SJCRH30 (cell line): ENCODE data around the gene SGCE. TPM values are rescaled to one million over a fixed set of nuclear protein-coding genes. Genes with fewer than 3 reads are reported as not detected.
"Not testable (repeated sequence)": the region's sequence is repeated elsewhere in the genome, so short reads cannot be mapped to it uniquely, and the experiment has no call there.

Experiments used
- DNase-seq, 2 experiments: peaks; one replicate each; pipeline ENCODE4 v3.0.0-alpha.2; 2015 to 2020
- H3K27ac ChIP-seq: fragments of 250-450 bp; sonication (Bioruptor Pico); 2 replicates; pipeline ENCODE4 v1.5.1; 2020; ENCODE audit warnings: mild to moderate bottlenecking, moderate library complexity
- H3K27me3 ChIP-seq: fragments of 250-450 bp; sonication (Bioruptor Pico); 2 replicates; pipeline ENCODE4 v1.5.1; 2020; ENCODE audit warnings: mild to moderate bottlenecking, moderate library complexity
- H3K36me3 ChIP-seq: fragments of 250-450 bp; sonication (Bioruptor Pico); 2 replicates; pipeline ENCODE4 v1.5.1; 2020; ENCODE audit warnings: mild to moderate bottlenecking, moderate library complexity
- H3K4me1 ChIP-seq: fragments of 250-450 bp; sonication (Bioruptor Pico); 2 replicates; pipeline ENCODE4 v1.5.1; 2020; ENCODE audit warnings: mild to moderate bottlenecking, moderate library complexity
- H3K4me3 ChIP-seq: fragments of 250-450 bp; sonication (Bioruptor Pico); 2 replicates; pipeline ENCODE4 v1.5.1; 2020; ENCODE audit warnings: mild to moderate bottlenecking, moderate library complexity
- H3K9me3 ChIP-seq: fragments of 250-450 bp; sonication (Bioruptor Pico); replicated peaks from 2 replicates; pipeline ENCODE4 v1.5.1; 2020; ENCODE audit warnings: mild to moderate bottlenecking, moderate library complexity
- total RNA-seq: library from RNA; depleted of rRNA; stranded (reverse); fragments of >200 nt; shearing (Covaris generic); gene quantifications from 2 replicates; pipeline ENCODE4 v1.2.3, GENCODE V29; 2014; rRNA removed

SGCE gene, protein sequence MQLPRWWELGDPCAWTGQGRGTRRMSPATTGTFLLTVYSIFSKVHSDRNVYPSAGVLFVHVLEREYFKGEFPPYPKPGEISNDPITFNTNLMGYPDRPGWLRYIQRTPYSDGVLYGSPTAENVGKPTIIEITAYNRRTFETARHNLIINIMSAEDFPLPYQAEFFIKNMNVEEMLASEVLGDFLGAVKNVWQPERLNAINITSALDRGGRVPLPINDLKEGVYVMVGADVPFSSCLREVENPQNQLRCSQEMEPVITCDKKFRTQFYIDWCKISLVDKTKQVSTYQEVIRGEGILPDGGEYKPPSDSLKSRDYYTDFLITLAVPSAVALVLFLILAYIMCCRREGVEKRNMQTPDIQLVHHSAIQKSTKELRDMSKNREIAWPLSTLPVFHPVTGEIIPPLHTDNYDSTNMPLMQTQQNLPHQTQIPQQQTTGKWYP
- total RNA-seq: 52.5 and 55.2 TPM in 2 replicates

DNA sequence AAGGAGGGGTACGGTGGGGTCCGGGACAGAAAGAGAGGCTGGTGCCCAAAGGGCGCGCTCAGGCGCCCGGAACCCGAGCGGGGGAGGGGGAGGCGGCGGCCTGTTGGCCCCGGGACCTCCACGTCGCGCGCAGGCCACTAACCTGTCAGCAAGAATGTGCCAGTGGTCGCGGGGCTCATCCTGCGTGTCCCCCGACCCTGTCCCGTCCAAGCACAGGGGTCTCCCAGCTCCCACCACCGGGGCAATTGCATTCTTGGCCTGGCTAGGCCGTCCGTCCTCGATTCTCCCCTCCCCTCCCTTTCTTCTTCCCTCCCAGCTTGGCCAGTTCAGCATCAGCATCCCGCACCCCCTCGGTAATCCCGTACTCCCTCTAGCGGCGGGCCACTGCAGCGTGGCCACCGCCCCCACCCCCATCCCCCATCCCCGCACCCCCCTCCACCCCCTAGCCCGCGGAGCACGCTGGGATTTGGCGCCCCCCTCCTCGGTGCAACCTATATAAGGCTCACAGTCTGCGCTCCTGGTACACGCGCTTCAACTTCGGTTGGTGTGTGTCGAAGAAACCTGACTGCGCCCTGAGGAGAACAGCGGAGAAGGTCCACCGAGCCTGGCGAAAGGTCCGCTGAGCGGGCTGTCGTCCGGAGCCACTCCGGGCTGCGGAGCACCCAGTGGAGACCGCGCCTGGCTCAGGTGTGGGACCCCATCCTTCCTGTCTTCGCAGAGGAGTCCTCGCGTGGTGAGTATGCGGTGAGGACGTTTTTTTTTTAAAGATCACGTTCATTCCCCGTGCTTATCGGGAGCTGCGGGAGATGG, at the start of gene SGCE:
SGCE (minus strand) TSS at position 286 of the 810 bp plus-strand sequence; CDS start at position 251, 35 bp downstream.
- Histone ChIP-seq H3K27me3 (no peaks in the 10 kb centered on the region), H3K27ac (peak within 1 kb of the TSS; percentile 99), H3K36me3 (no peaks in the 10 kb centered on the region; the same call in 1 of the 2 replicates), H3K4me1 (peaks cover 9% of the 10 kb centered on the region), H3K4me3 (peak within 1 kb of the TSS; percentile 89), H3K9me3 (no peaks in the 10 kb centered on the region)
- peak; percentile 86 for DNase-seq

GRCh38 chr7:94705155-94706021, 49.5 kb upstream of the SGCE start:
- H3K4me3 ChIP-seq, DNase-seq, H3K9me3 ChIP-seq, H3K27me3 ChIP-seq, H3K27ac ChIP-seq, H3K36me3 ChIP-seq: not testable (repeated sequence)
- H3K4me1 ChIP-seq: peaks cover 31% of the 10 kb centered on the region

DNA sequence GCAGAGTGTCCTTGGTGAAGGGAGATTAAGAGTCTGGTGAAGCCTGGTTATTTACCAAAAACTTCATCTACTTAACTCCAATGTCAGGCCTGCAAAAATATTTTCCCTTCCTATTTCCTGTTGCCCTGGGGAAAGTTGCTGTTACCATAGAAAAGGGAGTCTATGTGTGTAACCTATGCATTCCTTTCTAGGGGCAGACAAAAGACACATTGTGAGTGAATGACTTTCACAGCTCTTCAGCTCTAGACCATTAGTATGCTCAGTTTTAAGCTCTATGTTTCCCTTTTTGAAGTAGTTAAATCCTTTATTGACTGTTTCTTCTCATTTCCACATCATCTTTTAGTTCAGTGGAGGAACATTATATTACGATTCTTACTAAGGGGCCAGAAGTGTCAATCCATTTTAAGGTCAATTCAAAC, 45.6 kb upstream of the SGCE start:
- Histone ChIP-seq H3K4me1 (peaks cover 46% of the 10 kb centered on the region), H3K27me3 (no peaks in the 10 kb centered on the region), H3K36me3 (no peaks in the 10 kb centered on the region), H3K27ac (peak overlapping the region; percentile 77), H3K9me3 (peaks cover 9% of the 10 kb centered on the region; the same call in 1 of the 2 replicates), H3K4me3 (no peak overlapping the region)
- DNase-seq: peak; percentile 57 to 88

DNA sequence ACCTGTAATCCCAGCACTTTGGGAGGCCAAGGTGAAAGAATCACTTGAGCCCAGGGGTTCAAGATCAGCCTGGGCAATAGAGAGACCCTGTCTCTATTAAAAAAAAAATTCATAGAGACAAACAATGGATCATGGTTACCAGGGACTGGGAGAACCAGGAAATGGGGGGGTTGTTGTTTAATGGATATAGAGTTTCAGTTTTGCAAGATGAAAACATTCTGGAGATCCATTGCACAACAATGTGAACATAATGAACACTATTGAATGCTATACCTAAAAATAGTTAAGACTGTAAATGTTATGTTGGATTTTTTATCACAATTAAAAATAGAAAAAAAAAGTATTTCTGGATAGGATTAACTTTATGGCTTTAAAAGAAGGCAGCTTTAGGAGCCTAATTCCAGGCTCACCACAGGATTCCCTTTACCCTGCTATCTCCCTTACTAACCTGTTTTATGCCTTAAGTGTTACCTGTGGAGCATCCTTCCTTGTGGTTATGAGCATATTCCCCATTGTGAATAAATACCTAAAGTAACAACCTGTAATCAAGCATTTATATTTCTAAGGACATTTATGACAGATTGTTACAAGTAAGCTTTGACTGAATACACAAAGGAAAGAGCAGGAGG, 45.1 kb upstream of the SGCE start:
- H3K4me1 ChIP-seq: peaks cover 51% of the 10 kb centered on the region
- DNase-seq: no peak
- H3K27ac ChIP-seq: peak overlapping the region; percentile 77
- peaks cover 9% of the 10 kb centered on the region; the same call in 1 of the 2 replicates for H3K9me3 ChIP-seq
- no peak overlapping the region for H3K4me3 ChIP-seq
- no peaks in the 10 kb centered on the region for H3K27me3 ChIP-seq
- no peaks in the 10 kb centered on the region for H3K36me3 ChIP-seq

GRCh38 chr7:94698275-94698674, 42.3 kb upstream of the SGCE start:
- Histone ChIP-seq H3K27ac (peak overlapping the region; percentile 99), H3K4me1 (peaks cover 53% of the 10 kb centered on the region), H3K9me3 (peaks cover 9% of the 10 kb centered on the region; the same call in 1 of the 2 replicates), H3K27me3 (no peaks in the 10 kb centered on the region), H3K36me3 (no peaks in the 10 kb centered on the region), H3K4me3 (peak overlapping the region; percentile 2; the same call in 1 of the 2 replicates)
- DNase-seq: peak; percentile 46 to 90

DNA sequence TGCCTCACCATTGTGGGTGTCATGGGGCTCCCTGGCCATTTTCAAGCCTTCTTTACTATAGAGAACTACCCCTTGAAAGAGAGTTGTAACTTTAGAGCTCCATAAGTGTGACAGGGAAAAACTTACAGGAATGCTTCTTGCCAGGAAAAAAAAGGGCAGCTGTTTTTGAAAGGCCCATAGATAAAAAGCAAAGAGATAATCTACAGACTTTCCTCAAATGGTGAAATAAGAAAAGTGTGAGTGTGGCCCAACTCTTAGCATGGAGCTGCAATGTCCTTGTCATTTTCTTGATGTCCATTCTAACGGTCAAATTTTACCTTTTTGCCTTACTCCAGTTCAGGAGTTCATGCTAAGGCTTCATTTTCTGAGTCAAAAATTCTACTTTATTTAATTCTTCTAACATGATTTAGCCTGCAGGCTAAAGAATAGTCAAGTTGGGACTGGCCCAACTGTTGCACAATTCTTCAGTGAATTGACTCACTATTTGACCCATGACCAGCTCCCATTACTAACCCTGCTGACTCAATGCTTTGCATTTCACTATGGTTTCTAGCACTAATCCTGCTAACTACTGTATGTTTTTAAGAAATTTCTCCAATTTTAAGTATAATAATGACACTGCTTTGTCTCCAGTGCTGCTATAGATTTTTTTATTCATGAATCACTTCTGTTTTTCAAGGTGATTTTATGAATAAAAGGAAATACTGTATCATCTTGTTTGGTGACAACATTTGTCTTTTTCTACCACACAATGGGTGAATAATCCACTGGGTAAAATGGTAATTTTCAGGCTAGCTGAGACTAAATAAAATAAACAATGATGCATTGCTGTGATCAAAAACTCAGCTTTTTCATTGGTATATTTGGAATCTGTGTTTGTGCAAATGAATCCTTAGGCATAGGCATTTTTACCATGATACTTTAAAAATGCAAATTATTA, 41.4 kb upstream of the SGCE start:
- Histone ChIP-seq H3K4me3 (no peak overlapping the region; the same call in 1 of the 2 replicates), H3K36me3 (no peaks in the 10 kb centered on the region), H3K27ac (peak overlapping the region; percentile 99), H3K27me3 (no peaks in the 10 kb centered on the region), H3K9me3 (peaks cover 9% of the 10 kb centered on the region; the same call in 1 of the 2 replicates), H3K4me1 (peaks cover 49% of the 10 kb centered on the region)
- peak; percentile 80 to 93 for DNase-seq

DNA sequence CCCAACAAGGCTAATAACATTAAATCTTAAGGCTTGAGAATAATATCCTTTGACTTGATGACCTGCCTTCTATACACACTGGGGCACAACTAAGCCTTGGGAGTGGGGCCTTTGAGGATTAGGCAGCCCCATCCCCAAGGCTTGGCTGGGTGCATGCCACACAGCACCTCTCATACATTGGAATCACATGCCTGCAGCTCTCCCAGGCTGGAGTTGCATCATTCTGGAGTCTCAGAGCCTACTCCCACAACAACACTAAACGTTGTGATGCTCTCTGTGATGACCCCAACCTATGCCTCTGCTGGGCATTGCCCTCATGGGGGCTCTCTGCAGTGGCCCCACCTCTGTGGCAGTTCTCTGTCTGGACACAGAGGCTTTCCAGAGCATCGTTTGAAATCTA, 31.9 kb upstream of the SGCE start:
- H3K27ac ChIP-seq: no peak overlapping the region
- H3K36me3 ChIP-seq: no peaks in the 10 kb centered on the region
- no peaks in the 10 kb centered on the region for H3K9me3 ChIP-seq
- DNase-seq: no peak
- H3K4me3 ChIP-seq: no peak overlapping the region
- H3K27me3 ChIP-seq: no peaks in the 10 kb centered on the region
- no peaks in the 10 kb centered on the region for H3K4me1 ChIP-seq

GRCh38 chr7:94687076-94687475, 31.1 kb upstream of the SGCE start:
- no peak overlapping the region for H3K27ac ChIP-seq
- no peaks in the 10 kb centered on the region for H3K9me3 ChIP-seq
- H3K36me3 ChIP-seq: no peaks in the 10 kb centered on the region
- H3K27me3 ChIP-seq: no peaks in the 10 kb centered on the region
- no peaks in the 10 kb centered on the region for H3K4me1 ChIP-seq
- no peak overlapping the region for H3K4me3 ChIP-seq
- no peak for DNase-seq

- H3K27me3 ChIP-seq: no peaks in the 10 kb centered on the region
- DNase-seq: no peak
- no peaks in the 10 kb centered on the region; the same call in 1 of the 2 replicates for H3K9me3 ChIP-seq
- no peaks in the 10 kb centered on the region for H3K36me3 ChIP-seq
- no peak overlapping the region for H3K4me3 ChIP-seq
- 0 out of 2 replicates have a peak, but pooled peaks cover 4% of the 10 kb centered on the region for H3K4me1 ChIP-seq
- no peak overlapping the region for H3K27ac ChIP-seq
These were observed 27.1 kb upstream of the SGCE start for GRCh38 chr7:94683066-94683465.

DNA sequence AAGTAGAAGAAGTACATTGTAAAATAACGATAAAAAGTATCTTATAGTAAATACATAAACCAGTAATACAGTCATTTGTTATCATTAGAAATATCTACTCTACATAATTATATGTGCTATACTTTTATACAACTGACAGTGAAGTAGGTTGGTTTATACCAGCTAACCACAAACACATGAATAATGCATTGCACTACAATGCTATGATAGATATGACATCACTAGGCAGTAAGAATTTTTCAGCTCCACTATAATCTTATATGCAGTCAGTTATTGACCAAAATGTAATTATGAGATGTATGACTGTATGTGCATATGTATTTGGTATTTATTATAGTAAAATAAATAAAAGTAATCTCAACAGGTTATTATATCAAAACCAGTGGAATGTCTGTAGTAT, 23.4 kb upstream of the SGCE start:
- Histone ChIP-seq H3K4me1 (peaks cover 8% of the 10 kb centered on the region; the same call in 1 of the 2 replicates), H3K27ac (no peak overlapping the region), H3K36me3 (no peaks in the 10 kb centered on the region), H3K27me3 (no peaks in the 10 kb centered on the region), H3K9me3 (no peaks in the 10 kb centered on the region; the same call in 1 of the 2 replicates), H3K4me3 (no peak overlapping the region)
- no peak for DNase-seq

GRCh38 chr7:94676431-94676830, 20.5 kb upstream of the SGCE start:
- Histone ChIP-seq H3K27ac (no peak overlapping the region), H3K9me3 (no peaks in the 10 kb centered on the region; the same call in 1 of the 2 replicates), H3K36me3 (no peaks in the 10 kb centered on the region), H3K4me3 (no peak overlapping the region), H3K4me1 (peaks cover 8% of the 10 kb centered on the region; the same call in 1 of the 2 replicates), H3K27me3 (no peaks in the 10 kb centered on the region)
- DNase-seq: no peak

DNA sequence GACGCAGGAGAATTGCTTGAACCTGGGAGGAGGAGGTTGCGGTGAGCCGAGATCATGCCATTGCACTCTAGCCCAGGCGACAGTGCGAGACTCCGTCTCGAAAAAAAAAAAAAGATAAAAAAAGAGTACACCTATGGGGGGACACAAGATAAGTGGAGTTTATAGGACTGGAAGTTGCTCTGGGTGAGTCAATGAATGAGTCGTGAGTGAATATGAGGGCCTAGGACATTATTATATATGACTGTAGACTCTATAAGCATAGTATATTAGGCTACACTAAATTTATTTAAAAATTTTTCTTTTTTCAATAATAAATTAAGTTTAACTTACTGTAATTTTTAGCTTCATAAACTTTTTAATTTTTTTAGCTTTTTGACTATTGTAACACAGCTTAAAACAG, 19.4 kb upstream of the SGCE start:
- no peaks in the 10 kb centered on the region for H3K36me3 ChIP-seq
- H3K4me1 ChIP-seq: peaks cover 8% of the 10 kb centered on the region; the same call in 1 of the 2 replicates
- H3K9me3 ChIP-seq: no peaks in the 10 kb centered on the region
- no peaks in the 10 kb centered on the region for H3K27me3 ChIP-seq
- no peak overlapping the region for H3K4me3 ChIP-seq
- DNase-seq: no peak
- no peak overlapping the region for H3K27ac ChIP-seq
